GM21717 (cell line): ENCODE data around the gene RBMS1.
"Not testable (repeated sequence)": the region's sequence is repeated elsewhere in the genome, so short reads cannot be mapped to it uniquely, and the experiment has no call there.

Experiments
- ATAC-seq: cut with Tn5 transposase; IDR thresholded peaks from one replicate; pipeline ENCODE4 v1.9.1; 2021; ENCODE audit warnings: mild to moderate bottlenecking, moderate library complexity; ENCODE audit not compliant: unreplicated experiment

RBMS1 gene

GRCh38 chr2:160387558-160388262 is 105.9 kb downstream of the RBMS1 start:
- no peak for ATAC-seq

DNA sequence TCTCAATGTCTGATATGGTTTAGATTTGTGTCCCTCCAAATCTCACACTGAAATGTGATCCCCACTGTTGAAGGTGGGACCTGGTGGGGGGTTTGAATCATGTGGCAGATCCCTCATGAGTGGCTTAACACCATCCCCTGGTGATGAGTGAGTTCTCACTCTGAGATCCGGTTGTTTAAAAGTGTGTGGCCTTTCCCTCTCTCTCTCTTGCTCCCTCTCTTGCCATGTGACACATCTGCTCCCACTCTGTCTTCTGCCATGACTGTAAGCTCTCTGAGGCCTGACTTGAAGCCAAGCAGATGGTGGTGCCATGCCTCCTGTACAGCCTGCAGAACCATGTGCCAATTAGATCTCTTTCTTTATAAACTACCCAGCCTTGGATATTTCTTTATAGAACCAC is 108.8 kb downstream of the RBMS1 start:
- ATAC-seq = no peak

- no peak for ATAC-seq
Measured at GRCh38 chr2:160381425-160381951, 112.1 kb downstream of the RBMS1 start.

GRCh38 chr2:160380611-160381010 is 113.0 kb downstream of the RBMS1 start:
- ATAC-seq = no peak

GRCh38 chr2:160380000-160380570 is 113.5 kb downstream of the RBMS1 start:
- no peak for ATAC-seq

DNA sequence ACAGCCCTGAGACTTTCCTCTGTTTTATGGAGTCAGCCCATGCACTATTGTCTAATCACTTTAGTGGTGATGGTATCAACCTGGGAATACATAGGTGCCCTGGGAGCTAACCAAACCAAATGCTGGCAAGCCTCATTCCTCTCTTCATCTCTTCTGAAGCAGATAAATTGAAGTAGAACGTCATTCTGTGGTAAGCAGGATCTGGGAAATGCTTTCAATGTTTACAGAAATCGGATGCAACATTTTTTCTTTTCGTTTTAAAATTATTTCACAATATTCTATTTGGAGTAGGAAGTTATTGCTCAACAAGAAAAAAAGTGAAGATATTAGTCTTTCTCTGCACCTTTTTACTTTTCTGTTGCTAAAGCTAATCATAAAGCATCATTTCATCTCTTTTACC is 114.2 kb downstream of the RBMS1 start:
- no peak for ATAC-seq

- no peak for ATAC-seq
Measured at GRCh38 chr2:160377204-160377995, 116.2 kb downstream of the RBMS1 start.

DNA sequence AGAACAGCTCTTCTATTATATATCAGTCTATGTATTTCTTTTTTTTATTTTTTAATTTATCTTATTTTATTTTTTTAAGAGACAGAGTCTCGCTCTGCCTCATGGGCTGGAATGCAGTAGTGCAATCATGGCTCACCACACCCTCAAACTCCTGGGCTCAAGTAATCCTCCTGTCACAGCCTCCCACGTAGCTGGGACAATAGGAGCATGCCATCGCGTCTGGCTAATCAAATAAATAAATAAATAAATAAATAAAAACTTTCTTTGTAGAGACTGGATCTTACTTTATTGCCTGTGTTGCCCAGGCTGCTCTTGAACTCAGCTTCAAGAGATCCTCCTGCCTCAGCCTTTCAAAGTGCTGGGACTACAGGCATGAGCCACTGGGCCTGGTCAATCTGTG is 117.0 kb downstream of the RBMS1 start:
- ATAC-seq = no peak

- ATAC-seq = peak; percentile 75
Measured at GRCh38 chr2:160375802-160376469, 117.7 kb downstream of the RBMS1 start.

DNA sequence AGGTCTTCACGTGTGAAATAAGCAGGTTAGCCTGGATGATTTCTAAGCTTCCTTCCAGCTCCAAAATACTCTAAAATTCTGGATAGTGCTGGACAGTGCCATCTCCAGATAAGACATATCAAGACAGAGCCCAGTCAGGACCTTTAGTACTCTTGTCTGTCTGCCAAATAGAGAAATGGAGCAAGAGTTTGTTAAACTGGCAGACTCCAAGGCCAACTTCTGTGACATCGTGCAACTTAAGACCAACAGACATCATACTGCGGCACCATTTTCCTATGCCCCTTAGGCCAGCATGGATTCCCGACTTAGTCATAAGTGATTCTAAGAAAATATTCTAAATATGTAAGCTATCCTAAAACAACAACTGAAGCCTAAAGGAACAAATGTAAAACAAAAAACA is 118.6 kb downstream of the RBMS1 start:
- ATAC-seq = no peak

GRCh38 chr2:160373666-160374065 is 119.9 kb downstream of the RBMS1 start:
- ATAC-seq = no peak

- ATAC-seq = no peak
Measured at GRCh38 chr2:160373263-160373662, 120.3 kb downstream of the RBMS1 start.

- no peak for ATAC-seq
Measured at GRCh38 chr2:160372585-160372984, 121.0 kb downstream of the RBMS1 start.

GRCh38 chr2:160372010-160372356 is 121.6 kb downstream of the RBMS1 start:
- ATAC-seq = no peak

DNA sequence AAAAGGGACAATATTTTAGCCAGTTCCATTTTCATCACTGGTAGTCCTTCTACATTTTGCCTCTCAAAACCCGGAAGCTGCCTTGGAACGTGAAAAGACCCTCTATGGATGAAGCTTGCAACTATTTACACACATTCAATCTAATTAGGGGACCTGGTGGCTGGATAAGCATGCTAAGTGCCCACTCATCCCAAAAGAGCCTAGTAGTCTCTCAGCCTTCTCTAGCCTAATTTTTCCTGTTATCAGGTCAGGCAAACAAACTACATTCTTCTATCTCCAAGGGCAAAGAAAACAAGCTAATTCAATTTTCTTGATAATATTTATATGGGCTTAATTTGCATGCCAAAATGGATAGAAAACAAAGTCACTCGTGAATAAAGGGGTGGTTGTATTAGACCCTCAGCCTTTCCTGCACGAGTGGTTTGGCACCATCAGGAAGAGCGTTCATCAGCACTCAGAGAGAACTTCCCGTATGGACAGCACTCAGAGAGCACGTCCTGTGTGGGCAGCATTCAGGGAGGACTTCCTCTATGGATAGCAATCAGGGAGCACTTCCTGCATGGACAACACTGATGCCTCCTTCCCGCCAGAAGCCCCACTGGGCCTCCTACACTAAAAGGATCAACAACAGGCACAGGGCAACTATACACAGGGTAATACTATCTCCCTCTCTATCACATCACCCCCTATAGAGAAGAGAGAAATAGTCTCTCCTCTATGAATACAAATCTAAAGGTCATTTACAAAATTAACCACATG is 122.2 kb downstream of the RBMS1 start:
- no peak for ATAC-seq

DNA sequence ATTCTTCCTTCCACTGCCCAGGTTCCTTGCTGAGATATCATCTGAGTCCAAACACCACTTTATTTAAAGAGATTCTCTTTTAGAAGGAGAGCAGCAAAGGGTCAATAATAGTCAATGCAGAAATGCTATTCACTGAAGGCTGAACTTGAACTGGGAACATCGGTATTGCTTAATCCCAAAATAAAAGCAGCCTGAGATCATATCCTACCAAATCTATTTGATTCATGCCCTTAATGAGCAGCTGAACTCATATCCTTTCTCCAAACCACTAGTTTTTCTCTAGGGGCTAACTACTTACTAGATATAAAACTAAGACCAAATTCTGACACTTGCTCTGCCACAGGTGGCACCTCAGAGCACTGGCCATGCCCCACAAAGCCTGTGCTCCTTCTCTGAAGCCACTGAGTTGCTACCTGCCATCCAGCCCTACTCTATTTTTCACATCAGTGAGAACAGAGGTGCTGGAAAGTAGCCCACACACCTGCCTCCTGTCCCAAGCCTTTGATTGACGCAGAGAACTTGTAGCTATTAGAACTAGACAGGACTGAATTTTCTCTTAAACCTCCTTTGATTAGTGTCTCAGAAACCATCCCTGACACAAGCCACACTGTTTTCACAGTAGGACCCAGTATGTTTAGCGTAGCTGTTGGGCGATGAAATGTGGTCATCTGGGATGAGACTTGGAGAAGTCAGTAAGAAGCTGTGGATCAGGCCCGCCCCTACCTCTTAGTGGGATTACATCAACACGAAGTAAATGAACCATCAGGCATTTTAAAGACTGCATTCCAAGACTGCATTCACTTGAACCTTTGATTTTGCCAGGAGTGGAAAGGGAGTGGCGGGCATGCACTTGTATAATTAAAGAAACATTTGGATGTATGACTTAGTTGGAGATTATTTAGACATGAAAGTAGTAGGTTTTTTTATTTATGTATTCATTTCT is 124.3 kb downstream of the RBMS1 start:
- no peak for ATAC-seq

- ATAC-seq = peak; percentile 71
Measured at GRCh38 chr2:160367887-160368286, 125.7 kb downstream of the RBMS1 start.

DNA sequence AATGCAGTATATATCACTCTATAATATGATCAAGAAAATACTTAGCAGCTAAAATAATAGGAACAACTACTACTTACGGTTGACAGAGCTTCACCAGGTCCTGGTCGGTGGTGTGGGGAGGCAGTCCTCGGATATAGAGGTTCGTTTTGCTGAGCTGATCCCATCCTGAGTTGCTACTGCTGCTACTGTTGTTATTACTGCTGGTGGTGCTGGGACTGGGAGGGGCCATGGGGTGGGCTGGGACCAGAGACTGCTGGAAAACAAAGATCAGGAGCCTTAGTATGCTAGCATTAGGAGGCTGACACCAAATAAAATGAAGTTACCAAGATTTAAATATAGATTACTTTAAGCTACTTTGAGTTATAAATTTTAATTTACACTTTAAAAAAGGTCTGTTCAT is 126.5 kb downstream of the RBMS1 start:
- ATAC-seq = not testable (repeated sequence)

DNA sequence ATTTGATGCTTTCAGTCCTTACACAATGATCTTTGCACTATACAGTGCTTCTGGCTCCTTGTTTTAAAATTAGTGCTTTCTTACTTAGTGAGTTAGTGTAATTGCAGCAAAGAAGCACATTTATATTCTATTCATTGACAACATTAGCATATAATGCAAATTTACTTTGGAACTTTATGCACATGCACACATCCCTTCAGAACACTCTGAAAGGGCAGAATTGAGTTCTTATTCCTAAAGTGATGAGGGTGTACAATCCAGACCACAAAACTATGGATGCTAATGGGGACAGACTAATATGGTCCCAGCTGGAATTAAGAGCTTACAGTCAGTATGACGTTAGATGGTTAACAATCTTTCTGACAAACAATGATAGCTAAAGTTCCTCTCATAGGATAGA is 127.1 kb downstream of the RBMS1 start:
- no peak for ATAC-seq
